Upper lobe of right lung (tissue), 1 donor: ENCODE measurements around the gene KATNA1. TPM values are rescaled to one million over a fixed set of nuclear protein-coding genes. Genes with fewer than 3 reads are reported as not detected.
"Not testable (repeated sequence)": the region's sequence is repeated elsewhere in the genome, so short reads cannot be mapped to it uniquely, and the experiment has no call there.

Source experiments
- ATAC-seq: fragments of 200-7000 bp; cut with Tn5 transposase; one replicate; pipeline ENCODE4 v1.9.1; 2020; ENCODE audit warnings: mild to moderate bottlenecking, moderate library complexity
- DNase-seq: peaks from one replicate; pipeline ENCODE4 v3.0.0-alpha.2; 2020
- H3K27ac ChIP-seq: fragments of 200-600 bp; one replicate; pipeline ENCODE4 v1.8.0; 2022
- H3K27me3 ChIP-seq: fragments of 200-600 bp; one replicate; pipeline ENCODE4 v1.8.0; 2022; ENCODE audit warnings: mild to moderate bottlenecking
- H3K36me3 ChIP-seq: fragments of 200-600 bp; one replicate; pipeline ENCODE4 v1.8.0; 2022
- H3K4me1 ChIP-seq: fragments of 200-600 bp; one replicate; pipeline ENCODE4 v1.8.0; 2022
- H3K4me3 ChIP-seq: fragments of 200-600 bp; one replicate; pipeline ENCODE4 v1.8.0; 2022; ENCODE audit warnings: mild to moderate bottlenecking
- H3K9me3 ChIP-seq: fragments of 200-600 bp; one replicate; pipeline ENCODE4 v1.8.0; 2022
- intact Hi-C: fragments of 100-400 bp; cut with DNase I; formaldehyde crosslinking; loops from one replicate; pipeline ENCODE4 v1.11.0; 2022
- total RNA-seq: library from RNA; stranded (reverse); fragmentation: NEBNext Ultra II Directional; extraction: Animal tissue kit (Norgen Biotek cat#: 25700); gene quantifications from one replicate; pipeline ENCODE4 v1.2.1, GENCODE V29; 2021
- TF ChIP-seq, protein P1 (sequence below): fragments of 200-600 bp; IDR thresholded peaks from one replicate; pipeline ENCODE4 v1.8.0; 2022; ENCODE audit warnings: antibody characterized with exemption
- donor health status: DM: no; HTN: yes; CAD: no; lungs with severe emphysema.

Gene KATNA1
- total RNA-seq, 1 donor from 2014 or later = 14.3 TPM

DNA sequence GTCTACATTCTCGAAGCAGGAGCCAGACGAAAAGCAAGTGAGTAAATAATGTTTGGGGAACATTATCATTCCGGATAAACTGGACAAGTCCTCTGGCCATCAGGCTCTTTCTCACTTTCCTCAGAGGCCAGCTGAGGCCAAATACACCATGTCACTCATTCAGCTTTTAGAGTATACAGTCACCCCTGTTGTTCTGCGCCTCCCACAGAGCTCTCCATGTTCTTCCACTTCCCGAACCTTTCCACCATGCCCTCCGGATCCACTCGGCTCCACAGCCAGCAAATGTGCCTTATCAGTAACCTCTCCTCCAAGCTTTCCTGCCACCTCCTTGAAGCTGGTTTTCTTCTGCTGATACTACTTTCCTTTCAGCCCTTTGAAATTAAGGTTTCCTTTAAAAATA is 37.7 kb upstream of the KATNA1 start:
- no peak for DNase-seq
- intact Hi-C loops = no loop called here
- TF ChIP-seq, protein P1, sequence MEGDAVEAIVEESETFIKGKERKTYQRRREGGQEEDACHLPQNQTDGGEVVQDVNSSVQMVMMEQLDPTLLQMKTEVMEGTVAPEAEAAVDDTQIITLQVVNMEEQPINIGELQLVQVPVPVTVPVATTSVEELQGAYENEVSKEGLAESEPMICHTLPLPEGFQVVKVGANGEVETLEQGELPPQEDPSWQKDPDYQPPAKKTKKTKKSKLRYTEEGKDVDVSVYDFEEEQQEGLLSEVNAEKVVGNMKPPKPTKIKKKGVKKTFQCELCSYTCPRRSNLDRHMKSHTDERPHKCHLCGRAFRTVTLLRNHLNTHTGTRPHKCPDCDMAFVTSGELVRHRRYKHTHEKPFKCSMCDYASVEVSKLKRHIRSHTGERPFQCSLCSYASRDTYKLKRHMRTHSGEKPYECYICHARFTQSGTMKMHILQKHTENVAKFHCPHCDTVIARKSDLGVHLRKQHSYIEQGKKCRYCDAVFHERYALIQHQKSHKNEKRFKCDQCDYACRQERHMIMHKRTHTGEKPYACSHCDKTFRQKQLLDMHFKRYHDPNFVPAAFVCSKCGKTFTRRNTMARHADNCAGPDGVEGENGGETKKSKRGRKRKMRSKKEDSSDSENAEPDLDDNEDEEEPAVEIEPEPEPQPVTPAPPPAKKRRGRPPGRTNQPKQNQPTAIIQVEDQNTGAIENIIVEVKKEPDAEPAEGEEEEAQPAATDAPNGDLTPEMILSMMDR = no peak
- no peak for ATAC-seq
- no peaks in the 10 kb centered on the region for H3K27me3 ChIP-seq
- H3K27ac ChIP-seq = no peak overlapping the region
- no peaks in the 10 kb centered on the region for H3K9me3 ChIP-seq
- no peaks in the 10 kb centered on the region for H3K4me1 ChIP-seq
- peaks cover 59% of the 10 kb centered on the region for H3K36me3 ChIP-seq
- no peak overlapping the region for H3K4me3 ChIP-seq

DNA sequence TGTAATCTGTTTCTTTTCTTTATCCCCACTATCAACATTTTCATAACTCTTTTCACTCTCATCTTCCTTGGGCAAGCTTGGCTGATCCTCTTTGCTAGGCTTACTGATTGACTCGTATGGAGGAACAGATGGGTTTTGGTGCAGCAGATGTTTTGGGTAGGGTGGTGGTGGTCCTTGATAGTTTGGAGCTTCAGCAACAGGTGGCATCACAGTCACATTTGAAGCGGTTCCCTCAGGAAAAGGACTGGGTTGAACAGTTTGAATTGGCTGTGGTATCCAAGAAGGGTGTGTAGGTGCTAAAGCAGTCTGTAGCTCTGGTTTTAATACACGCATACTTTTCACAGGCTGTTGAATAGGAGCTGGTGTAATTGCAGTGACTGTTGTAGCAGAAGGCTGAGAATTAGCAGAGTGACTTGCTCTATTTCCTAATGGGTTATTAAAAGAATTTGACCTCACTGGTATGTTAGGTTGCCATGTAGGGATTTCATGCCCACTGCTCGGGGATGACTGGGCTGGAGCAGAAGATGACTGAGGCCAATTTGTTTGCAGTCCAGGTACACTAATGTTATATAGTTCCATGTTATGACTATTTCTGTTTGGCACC is 34.8 kb upstream of the KATNA1 start:
- Histone ChIP-seq H3K27me3 (no peaks in the 10 kb centered on the region), H3K4me3 (no peak overlapping the region), H3K4me1 (no peaks in the 10 kb centered on the region), H3K9me3 (no peaks in the 10 kb centered on the region), H3K36me3 (peaks cover 49% of the 10 kb centered on the region), H3K27ac (no peak overlapping the region)
- no peak for DNase-seq
- intact Hi-C loops = no loop called here
- ATAC-seq = no peak
- TF ChIP-seq, protein P1 = no peak

DNA sequence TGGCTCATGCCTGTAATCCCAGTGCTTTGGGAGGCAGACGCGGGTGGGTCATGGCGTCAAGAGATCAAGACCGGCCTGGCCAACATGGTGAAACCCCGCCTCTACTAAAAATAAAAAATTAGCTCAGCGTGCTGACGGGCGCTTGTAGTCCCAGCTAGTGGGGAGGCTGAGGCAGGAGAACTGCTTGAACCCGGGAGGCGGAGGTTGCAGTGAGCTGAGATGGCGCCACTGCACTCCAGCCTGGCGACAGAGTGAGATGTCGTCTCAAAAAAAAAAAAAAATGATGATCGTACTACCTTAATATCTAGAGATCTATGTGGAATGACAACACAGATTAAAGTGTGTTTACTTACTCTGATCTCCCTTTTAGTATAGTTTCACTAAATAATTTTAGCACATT is 33.3 kb upstream of the KATNA1 start:
- intact Hi-C loops, H3K27ac ChIP-seq, H3K4me3 ChIP-seq, H3K27me3 ChIP-seq, H3K9me3 ChIP-seq, DNase-seq, H3K4me1 ChIP-seq, ATAC-seq: not testable (repeated sequence)
- H3K36me3 ChIP-seq = peaks cover 58% of the 10 kb centered on the region

GRCh38 chr6:149681209-149681608 is 32.7 kb upstream of the KATNA1 start:
- Histone ChIP-seq H3K9me3 (no peaks in the 10 kb centered on the region), H3K36me3 (peaks cover 64% of the 10 kb centered on the region), H3K27me3 (no peaks in the 10 kb centered on the region), H3K4me1 (no peaks in the 10 kb centered on the region), H3K4me3 (no peak overlapping the region), H3K27ac (no peak overlapping the region)
- TF ChIP-seq, protein P1 = no peak
- DNase-seq (no peak), ATAC-seq (no peak)
- intact Hi-C loops = no loop called here

- H3K4me1 ChIP-seq = no peaks in the 10 kb centered on the region
- no peaks in the 10 kb centered on the region for H3K27me3 ChIP-seq
- TF ChIP-seq, protein P1 = no peak
- H3K9me3 ChIP-seq = no peaks in the 10 kb centered on the region
- H3K36me3 ChIP-seq = peaks cover 71% of the 10 kb centered on the region
- ATAC-seq (no peak), DNase-seq (no peak)
- H3K4me3 ChIP-seq = no peak overlapping the region
- H3K27ac ChIP-seq = no peak overlapping the region
- intact Hi-C loops = no loop called here
Observed at GRCh38 chr6:149680503-149680902, 32.0 kb upstream of the KATNA1 start.

GRCh38 chr6:149672265-149672664 is 23.8 kb upstream of the KATNA1 start:
- H3K27ac ChIP-seq, H3K4me3 ChIP-seq, H3K4me1 ChIP-seq, ATAC-seq, DNase-seq, intact Hi-C loops, H3K27me3 ChIP-seq, H3K9me3 ChIP-seq: not testable (repeated sequence)
- H3K36me3 ChIP-seq = peaks cover 97% of the 10 kb centered on the region

- Histone ChIP-seq H3K27me3 (no peaks in the 10 kb centered on the region), H3K36me3 (peaks cover 65% of the 10 kb centered on the region), H3K4me1 (no peaks in the 10 kb centered on the region), H3K4me3 (no peak overlapping the region), H3K9me3 (no peaks in the 10 kb centered on the region), H3K27ac (no peak overlapping the region)
- DNase-seq (no peak), ATAC-seq (no peak)
- intact Hi-C loops = no loop called here
- TF ChIP-seq, protein P1 = no peak
Observed at GRCh38 chr6:149660028-149660427, 11.5 kb upstream of the KATNA1 start.
